GM18909 (cell line): Measurements from ENCODE around the gene EEPD1.
"Not testable (repeated sequence)": the region's sequence is repeated elsewhere in the genome, so short reads cannot be mapped to it uniquely, and the experiment has no call there.

Experiments
- ATAC-seq: cut with Tn5 transposase; IDR thresholded peaks from one replicate; pipeline ENCODE4 v1.9.1; 2021; ENCODE audit warnings: mild to moderate bottlenecking; ENCODE audit not compliant: unreplicated experiment, poor library complexity

EEPD1 gene

DNA sequence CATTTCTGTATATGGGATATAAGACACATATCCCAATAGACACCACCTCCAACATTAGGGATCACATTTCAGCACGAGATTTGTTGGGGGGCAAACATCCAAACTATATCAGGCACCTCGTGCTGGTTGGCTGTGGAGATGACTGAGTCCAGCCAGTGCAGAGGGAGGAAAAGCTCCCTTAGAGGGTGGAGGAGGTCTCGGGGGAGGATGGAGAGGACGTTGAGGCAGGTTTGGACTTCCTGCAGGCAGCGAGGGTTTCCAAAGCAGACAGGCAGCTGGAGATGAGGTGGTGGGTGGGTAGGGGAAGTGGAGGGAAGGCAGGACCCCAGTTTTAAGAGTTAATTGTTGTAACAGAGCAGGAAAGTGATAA is 56.7 kb downstream of the EEPD1 start:
- no peak for ATAC-seq

DNA sequence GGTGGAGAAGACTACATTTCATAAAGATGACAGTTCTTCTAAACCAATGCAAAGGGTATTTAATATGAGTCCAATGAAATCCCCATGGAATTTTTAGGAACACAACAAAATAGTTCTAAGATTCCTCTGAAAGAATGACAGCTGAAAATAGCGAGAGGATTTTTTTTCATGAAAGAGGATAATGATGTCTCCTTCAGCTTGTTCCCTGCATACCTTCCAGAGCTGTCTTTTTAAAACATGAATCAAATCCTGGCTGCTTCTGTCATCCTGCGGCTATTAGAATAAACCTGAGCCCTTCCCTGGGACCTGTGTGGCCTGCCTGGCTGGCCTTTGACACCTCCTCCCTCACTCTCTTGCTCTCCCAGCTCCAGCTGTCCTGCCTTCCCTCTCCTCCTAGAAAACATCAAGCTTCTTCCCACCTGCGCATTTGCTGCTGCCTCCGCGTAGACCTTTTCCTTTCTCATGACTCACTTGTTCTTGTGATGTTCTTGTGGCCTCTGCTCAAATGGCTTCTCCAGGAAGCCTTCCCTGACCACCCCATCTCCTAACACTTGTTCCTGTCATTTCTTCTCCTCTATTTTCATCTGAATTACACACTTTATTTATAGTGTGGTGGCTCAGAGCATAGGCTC is 57.4 kb downstream of the EEPD1 start:
- ATAC-seq: no peak

DNA sequence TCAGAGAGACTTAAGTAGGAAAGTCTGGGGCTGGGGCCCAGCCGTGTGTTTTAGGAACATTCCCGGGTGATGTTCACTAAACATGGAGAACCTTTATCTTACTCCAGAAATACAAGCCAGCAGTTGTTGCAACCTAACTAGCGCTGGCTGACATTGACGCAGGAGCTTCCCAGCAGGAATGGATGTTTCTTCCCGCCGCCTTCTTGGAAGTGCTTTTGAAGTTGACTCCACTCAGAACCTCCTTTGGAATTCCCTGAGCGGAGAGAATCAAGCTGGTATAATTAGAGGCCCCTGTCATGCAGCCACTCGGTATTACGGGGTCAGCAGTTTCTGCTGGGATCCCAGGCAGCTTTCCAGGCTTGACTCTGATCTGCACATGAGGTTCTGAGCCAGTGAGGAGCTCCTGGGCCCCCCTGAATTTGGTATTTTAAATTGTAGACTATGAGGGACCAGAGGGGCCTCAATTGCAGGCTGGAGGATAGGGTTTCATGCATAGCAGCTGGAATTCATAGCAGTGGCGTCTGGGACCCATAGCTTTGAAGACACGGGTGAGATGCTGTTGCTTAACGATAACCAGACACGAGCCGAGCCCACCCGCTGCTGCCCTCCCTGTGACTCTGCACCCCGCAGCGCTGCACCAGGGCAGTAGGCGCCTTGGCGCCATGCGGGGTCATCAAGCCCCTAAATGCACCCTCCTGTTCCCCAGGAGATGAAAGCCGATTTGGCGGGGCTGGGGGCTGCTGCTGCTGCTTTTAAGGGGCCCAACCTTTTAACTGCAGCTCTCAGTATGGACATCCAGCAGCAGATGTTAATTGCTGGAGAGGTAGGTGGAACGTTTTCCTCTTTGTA is 61.8 kb downstream of the EEPD1 start:
- ATAC-seq: no peak

DNA sequence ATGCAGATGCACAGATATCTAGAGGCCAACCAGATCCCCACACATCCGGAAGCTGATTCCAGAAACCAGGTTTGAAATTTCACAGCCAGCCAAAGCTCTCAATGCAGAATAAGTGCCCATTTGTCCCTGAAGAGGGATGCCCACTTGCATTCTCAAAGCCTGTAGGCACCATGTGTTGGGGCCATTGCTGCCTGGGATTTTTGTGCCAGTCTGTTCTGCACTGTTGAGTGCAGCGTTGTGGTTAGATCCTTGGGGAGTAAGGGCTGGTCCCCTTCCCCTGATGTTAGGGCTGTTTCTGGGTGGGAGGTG is 62.4 kb downstream of the EEPD1 start:
- no peak for ATAC-seq

DNA sequence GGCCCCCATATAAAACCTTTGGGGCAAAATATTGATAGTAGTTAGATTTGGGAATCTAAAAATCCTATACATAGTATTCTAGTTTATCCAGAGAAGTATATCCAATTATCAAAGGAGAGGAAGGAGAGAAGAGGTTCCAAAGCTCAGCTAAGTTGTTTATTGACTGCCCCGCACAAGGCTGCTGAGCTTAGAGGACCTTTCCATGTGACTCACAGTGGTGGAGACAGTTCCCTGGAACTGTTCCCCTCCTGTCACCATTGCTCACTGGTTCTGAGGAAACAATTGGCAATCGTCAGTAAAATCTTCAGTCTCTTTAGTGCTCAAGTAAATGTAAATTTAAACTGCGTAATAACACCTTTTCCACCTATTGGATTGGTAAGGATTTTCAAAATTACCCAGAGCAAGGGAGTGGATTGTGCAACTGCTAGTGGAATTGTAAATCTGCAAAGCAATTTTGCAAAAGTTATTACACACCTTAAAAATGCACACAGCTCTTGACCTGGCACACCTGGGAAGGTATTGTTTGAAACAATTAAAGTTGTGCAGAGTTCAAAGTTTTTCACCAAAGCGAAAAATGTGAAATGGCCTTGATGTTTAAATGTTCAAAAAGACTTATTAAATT is 63.1 kb downstream of the EEPD1 start:
- no peak for ATAC-seq

DNA sequence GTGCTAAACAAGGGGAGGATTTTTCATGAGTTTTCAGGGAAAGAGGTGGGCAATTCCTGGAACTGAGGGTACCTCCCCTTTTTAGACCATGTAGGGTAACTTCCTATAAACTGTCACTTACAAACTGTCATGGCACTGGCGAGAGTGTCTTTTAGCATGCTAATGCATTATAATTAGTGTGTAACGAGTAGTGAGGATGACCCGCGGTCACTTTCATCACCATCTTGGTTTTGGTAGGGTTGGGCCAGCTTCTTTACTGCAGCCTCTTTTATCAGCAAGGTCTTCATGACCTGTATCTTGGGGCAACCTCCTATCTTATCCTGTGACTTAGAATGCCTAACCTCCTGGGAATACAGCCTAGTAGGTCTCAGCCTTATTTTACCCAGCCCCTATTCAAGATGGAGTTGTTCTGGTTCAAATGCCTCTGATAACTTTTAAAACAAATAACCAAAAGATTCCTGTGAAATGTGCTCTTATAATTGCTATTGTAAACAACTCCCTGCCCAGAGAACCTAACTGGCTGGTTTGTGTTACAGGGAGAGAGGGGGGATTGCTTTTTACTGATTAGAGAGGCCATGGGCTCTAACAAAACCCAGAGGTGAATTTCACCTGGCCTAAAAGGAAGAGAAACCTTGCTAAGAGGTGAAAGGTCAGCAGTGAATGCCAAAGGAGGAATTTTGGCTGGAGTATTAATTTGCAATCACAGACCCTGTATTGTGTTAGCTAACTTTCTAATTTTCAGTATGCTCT is 64.3 kb downstream of the EEPD1 start:
- ATAC-seq: no peak

DNA sequence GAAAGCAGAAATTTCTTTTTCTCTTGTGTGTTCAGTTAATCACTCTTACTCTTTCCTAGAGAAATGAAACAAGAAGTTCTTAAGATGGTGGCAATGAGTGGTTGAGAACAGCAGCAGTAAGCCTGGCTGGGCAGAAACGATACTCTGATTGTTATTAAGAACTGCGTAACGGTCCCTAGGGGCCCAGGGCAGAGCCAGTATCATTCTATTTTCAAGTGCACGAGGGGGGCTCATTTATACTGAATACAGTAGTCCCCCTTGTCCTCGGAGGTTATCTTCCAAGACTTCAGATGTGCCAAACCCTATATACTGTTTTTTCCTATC is 64.9 kb downstream of the EEPD1 start:
- ATAC-seq: no peak

DNA sequence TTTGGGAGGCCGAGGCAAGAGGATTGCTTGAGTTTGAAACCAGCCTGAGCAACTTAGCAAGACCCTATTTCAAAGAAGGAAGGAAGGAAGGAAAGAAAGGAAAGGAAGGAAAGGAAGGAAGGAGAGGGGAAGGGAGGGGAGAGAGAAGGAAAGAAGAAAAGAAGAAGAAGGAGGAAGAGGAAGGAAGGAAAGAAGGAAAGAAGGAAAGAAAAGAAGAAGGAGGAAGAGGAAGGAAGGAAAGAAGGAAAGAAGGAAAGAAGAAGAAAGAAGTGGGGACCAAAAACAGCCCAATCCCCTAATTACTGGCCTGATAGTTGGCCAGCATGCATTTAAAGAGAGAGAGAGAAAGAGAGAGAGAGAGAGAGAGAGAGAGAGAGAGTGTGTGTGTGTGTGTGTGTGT is 66.4 kb downstream of the EEPD1 start:
- no peak for ATAC-seq

DNA sequence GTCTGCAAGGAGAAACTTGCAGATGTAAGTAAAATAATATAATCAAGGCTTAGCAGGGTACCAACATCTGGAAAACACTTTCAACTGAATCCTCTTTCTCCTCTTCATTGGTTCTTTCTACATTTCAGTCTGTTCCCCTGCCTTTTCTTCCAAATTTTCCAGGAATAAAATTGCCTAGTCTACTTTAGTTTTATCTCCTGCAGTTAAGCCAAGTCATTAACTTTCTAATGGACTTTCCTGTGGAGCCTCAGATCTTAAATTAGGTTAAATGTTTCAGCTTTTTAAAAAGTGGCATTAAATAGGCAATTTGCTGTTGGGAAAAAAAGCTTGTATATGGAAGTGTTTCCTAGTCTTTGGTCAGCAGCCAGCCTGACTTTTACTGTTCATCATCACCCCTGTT is 70.8 kb downstream of the EEPD1 start:
- no peak for ATAC-seq

DNA sequence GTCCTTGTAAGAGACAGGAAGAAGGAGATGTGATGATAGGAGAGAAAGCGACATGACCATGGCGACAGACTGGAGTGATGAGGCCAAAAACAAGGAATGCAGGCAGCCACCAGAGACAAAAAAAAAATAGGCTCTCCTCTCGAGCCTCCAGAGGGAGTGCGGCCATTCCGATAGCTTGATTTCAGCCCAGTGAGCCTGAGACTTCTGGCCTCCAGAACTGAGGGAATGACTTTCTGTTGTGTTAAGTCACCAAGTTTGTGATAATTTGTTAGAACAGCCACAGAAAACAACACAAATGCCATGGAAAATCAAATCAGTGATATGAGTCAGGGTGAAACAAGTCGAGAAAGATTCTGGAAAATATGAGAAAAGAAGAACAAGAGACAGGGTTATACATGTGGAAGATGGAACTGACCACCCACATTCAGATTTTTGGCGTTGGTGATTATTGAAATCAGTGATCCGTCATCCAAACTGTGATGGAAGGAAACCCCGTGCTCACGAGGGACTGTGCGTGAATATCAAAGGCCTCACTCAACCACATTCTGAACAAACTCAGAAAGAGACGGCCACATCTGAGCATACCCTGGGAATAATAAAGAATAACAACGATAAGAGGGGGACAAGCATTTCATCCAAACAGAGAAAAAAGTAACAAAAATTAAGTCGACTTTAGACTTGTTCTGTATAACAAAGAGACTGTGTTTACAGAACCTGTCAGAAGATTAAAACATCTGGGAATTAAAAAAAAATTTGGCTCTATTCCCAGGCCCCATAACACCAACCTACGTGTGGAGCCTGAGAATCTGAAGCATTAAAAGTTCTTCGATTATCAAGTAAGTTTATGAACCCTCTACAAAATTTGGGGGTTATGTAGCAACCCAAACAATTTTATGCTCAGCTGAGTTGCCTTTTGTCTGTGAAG is 72.1 kb downstream of the EEPD1 start:
- no peak for ATAC-seq

DNA sequence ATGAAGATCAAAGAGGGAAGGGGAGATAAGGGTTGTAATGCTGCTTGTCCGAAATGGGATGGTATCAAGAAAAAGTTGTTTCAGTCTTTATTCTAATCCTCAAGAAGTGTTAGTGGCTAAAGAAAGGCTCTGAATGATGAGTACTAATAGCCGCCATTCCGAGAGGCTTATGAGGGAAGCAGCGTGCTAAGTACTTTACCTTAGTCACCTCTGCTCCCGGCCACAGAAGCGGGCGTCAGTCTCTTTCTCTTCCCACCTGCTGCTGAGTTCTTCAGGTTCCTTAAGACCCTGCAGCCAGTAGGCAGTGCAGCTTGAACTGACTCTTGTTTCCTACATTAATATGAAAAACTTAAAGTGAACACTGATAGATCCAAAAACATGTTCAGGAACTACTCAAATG is 73.1 kb downstream of the EEPD1 start:
- no peak for ATAC-seq

DNA sequence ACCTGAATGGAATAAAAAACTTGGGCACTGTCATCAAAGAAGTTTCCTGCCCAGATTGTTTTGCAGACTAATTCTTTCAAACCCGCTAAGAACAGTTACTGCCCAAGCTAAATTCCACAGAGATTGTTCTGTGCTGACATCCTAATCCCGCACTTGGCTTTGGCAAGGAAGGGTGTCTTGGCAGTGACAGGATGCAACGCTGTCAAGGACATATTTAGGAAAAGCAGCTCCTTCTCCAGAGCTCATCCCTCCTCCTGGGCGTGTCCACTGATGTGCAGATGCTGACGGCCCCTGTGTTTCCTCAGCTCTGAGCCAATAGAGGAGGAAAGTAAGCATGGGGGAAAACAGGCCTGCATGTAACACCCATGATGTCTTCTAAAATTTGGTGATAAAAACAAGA is 74.2 kb downstream of the EEPD1 start:
- no peak for ATAC-seq

DNA sequence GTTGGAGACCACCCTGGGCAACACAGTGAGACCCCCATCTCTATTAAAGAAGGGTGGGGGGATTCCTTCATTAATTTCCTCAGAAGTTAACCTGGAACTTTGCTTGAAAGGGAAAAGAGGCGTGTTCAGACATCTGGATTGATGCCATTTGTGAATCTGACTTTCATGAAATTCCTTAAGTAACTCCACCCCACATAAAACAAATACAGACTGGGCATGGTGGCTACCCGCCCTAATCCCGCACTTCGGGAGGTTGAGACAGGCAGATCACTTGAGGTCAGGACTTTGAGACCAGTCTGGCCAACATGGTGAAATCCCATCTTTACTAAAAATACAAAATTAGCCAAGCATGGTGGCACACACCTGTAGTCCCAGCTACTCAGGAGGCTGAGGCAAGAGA is 75.0 kb downstream of the EEPD1 start:
- ATAC-seq: no peak

DNA sequence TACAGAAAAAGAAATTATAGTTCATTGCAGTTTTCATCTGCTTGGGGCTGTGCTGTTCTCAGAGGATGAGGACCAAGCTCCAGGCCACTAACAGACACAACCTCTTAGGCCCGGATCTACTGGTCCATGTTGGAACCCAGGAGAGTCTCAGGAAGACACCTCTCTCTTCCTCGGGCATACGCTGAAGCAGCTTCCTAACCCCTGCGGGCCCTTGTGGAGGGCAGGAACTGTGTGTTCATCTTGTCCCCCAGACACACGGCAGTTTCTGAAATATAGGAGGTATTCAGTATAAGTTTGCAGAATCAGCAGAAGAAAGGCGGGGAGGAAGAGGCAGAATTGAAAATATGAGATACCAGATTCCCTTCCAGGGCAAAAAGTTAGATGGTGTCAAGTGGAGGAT is 78.4 kb downstream of the EEPD1 start:
- ATAC-seq: no peak

DNA sequence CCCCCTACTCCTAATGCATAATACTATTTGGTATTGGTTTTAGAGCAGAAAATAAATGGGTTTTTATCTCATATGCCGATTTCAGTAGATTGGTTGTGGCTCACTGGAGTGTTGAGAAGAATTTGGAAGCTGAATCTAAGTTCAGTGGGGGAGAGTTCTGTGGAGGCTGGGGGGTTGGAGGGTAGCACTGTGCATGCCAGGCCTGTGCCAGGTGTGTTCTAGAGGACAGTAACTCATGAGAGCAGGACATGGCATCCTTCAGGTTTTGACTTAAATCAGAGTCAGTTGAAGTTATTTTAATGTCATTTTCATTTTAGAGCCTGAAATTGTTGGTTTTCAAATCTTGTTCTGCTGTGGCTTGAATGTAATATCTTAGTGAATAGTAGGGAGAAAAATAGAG is 79.5 kb downstream of the EEPD1 start:
- ATAC-seq: no peak

DNA sequence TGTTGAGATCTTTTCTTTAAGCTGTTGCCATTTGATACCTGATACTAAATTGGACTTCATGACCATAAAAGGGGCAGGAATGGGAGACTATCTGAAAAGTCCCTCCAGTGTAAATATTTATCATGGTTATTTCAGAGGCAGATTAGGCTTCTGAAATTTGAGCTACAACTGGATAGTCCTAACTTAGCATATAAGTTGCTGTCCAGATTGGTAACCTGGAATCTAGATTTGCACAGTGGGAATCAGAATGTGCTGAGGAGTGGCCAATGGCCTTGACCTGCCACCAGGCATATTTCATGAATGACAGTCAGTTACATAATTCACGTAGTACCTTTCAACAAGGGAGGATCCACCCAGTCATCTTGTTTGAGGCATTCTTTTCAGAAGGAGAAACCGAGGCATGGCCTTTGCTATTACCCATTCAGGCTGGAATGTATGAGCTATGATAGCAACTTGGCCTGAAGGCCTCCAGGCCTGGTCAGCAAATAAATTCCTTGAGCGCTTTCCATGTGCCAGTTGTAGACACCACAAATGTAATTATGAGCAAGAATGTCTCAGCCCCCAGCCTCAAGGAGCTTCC is 80.0 kb downstream of the EEPD1 start:
- ATAC-seq: no peak

DNA sequence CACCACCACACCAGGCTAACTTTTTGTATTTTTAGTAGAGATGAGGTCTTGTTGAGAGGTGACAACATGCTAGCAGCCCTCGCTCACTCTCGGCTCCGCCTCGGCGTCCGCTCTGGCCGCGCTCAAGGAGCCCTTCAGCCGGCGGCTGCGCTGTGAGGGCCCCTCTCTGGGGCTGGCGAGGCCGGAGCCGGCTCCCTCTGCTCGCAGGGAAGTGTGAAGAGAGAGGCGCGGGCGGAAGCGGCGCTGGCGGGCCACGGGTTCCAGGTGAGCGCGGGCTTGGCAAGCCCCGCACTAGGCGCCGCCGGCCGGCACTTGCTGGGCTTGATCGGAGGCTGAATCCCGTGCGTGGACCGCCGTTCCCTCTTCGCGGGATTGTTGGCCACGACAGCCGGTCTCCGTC is 83.0 kb downstream of the EEPD1 start:
- no peak for ATAC-seq

DNA sequence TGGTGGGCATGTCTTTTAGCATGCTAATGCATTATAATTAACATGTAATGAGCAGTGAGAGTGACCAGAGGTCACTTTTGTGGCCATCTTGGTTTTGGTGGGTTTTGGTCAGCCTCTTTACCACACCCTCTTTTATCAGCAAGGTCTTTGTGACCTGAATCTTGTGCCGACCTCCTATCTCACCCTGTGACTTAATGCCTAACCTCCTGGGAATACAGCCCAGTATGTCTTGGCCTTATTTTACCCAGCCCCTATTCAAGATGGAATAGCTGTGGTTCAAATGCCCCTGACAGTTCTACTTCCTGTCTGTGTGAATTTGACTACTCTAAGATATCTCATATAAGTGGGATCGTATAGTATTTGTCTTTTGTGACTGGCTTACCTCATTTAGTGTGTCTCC is 85.1 kb downstream of the EEPD1 start:
- no peak for ATAC-seq

DNA sequence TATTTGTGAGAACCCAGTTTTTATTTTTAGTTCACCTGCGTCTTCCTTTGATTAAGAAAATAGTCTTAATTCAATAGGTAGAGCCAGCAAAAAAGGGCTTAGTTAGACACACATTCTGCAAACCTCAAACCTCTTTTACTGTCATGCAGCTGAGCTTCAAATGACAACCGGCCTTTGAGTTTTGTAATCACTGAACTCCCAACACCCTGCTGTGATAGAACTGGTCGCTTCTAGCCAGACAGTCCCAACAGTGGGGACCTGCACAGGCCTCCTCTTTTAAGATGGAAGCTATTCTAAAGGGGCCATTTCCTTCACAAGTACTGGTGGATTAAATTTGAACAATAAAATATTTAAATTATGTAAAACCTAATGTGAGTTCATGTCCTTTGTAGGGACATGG is 90.3 kb downstream of the EEPD1 start:
- not testable (repeated sequence) for ATAC-seq

DNA sequence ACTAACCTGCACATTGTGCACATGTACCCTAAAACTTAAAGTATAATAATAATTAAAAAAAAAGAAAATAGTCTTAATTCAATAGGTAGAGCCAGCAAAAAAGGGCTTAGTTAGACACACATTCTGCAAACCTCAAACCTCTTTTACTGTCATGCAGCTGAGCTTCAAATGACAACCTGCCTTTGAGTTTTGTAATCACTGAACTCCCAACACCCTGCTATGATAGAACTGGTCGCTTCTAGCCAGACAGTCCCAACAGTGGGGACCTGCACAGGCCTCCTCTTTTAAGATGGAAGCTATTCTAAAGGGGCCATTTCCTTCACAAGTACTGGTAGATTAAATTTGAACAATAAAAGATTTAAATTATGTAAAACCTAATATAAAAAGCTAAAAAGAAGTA is 90.9 kb downstream of the EEPD1 start:
- not testable (repeated sequence) for ATAC-seq
